SK-N-SH (cell line): ENCODE results near the gene POLL. TPM values are rescaled to one million over a fixed set of nuclear protein-coding genes. Genes with fewer than 3 reads are reported as not detected.
A peak's percentile ranks its signal among the peaks of the same experiment; 100 is the strongest.

Experiments used
- CTCF ChIA-PET: fragments of 300-600, 350-600 bp; formaldehyde crosslinking; extraction: SDS; loops from one replicate; lab custom pipeline; 2021; lab: Yijun Ruan, JAX
- POLR2A ChIA-PET: fragments of 350-600 bp; sonication (Branson Sonifier 250); formaldehyde crosslinking; extraction: SDS; loops from one replicate; lab custom pipeline; 2020; ENCODE audit warnings: antibody characterized with exemption, inconsistent platforms; lab: Yijun Ruan, JAX
- DNase-seq: peaks from one replicate; pipeline ENCODE4 v3.0.0; 2012
- H2AFZ ChIP-seq: fragments of 200-600 bp; sonication (generic); 2 replicates; pipeline ENCODE4 v1.8.1; 2016; ENCODE audit warnings: antibody characterized with exemption, mild to moderate bottlenecking, low read depth
- H3F3A ChIP-seq: fragments of 200-600 bp; sonication (generic); replicated peaks from 2 replicates; pipeline ENCODE3; 2016; ENCODE audit warnings: antibody characterized with exemption, mild to moderate bottlenecking; ENCODE audit not compliant: insufficient read depth
- H3K27ac ChIP-seq, 2 experiments: fragments of 200-500 bp in 1 of 2; fragments of 200-600 bp in 1 of 2; sonication (Bioruptor generic) in 1 of 2; sonication (generic), shearing (Covaris generic) in 1 of 2; 2 replicates each; pipeline versions ENCODE4 v1.5.1 to v1.6.1; 2014 to 2016; ENCODE audit warnings: low read depth in 2 of 2, inconsistent platforms in 1 of 2, low read length in 1 of 2, mild to moderate bottlenecking in 1 of 2, mixed read lengths in 1 of 2
- H3K27me3 ChIP-seq: fragments of 200-600 bp; sonication (generic), shearing (Covaris generic); 2 replicates; pipeline ENCODE4 v1.6.1; 2016; ENCODE audit warnings: mixed run types; ENCODE audit not compliant: insufficient read depth
- H3K36me3 ChIP-seq, 2 experiments: fragments of 200-500 bp in 1 of 2; fragments of 200-600 bp in 1 of 2; sonication (Bioruptor generic) in 1 of 2; sonication (generic) in 1 of 2; replicated peaks in 1 of 2; 2 replicates each; pipeline versions ENCODE3 to v1.5.1; 2014 to 2016; ENCODE audit warnings: low read length in 1 of 2, mild to moderate bottlenecking in 1 of 2; ENCODE audit not compliant: insufficient read depth in 2 of 2, control insufficient read depth in 1 of 2
- H3K4me1 ChIP-seq, 2 experiments: fragments of 200-500 bp in 1 of 2; fragments of 200-600 bp in 1 of 2; sonication (Bioruptor generic) in 1 of 2; sonication (generic), shearing (Covaris generic) in 1 of 2; 2 replicates each; pipeline versions ENCODE4 v1.5.1 to v1.6.1; 2014 to 2016; ENCODE audit warnings: low read depth in 1 of 2, low read length in 1 of 2, mixed run types in 1 of 2; ENCODE audit not compliant: insufficient read depth in 2 of 2, control insufficient read depth in 1 of 2
- H3K4me2 ChIP-seq: fragments of 200-600 bp; sonication (generic), shearing (Covaris generic); 2 replicates; pipeline ENCODE4 v1.6.1; 2017; ENCODE audit warnings: mixed run types
- H3K4me3 ChIP-seq, 2 experiments: fragments of 200-500 bp in 1 of 2; fragments of 200-600 bp in 1 of 2; sonication (Bioruptor generic) in 1 of 2; sonication (generic), shearing (Covaris generic) in 1 of 2; 2 replicates each; pipeline versions ENCODE4 v1.5.1 to v1.8.1; 2014 to 2016; ENCODE audit warnings: low read depth in 2 of 2, inconsistent platforms in 1 of 2, low read length in 1 of 2, mild to moderate bottlenecking in 1 of 2, mixed read lengths in 1 of 2, moderate library complexity in 1 of 2
- H3K79me2 ChIP-seq: fragments of 200-600 bp; sonication (generic); 2 replicates; pipeline ENCODE4 v1.8.1; 2017; ENCODE audit warnings: mild to moderate bottlenecking; ENCODE audit not compliant: insufficient read depth
- H3K9ac ChIP-seq: fragments of 200-600 bp; sonication (generic); 2 replicates; pipeline ENCODE4 v1.6.1; 2017; ENCODE audit warnings: mixed run types
- H3K9me2 ChIP-seq: fragments of 200-600 bp; sonication (generic); 2 replicates; pipeline ENCODE4 v1.6.1; 2017; ENCODE audit warnings: mixed run types
- H3K9me3 ChIP-seq: fragments of 200-600 bp; sonication (generic); 2 replicates; pipeline ENCODE4 v1.6.1; 2017; ENCODE audit warnings: mixed run types, mild to moderate bottlenecking, moderate library complexity
- H4K20me1 ChIP-seq: fragments of 200-600 bp; sonication (generic); 2 replicates; pipeline ENCODE4 v1.6.1; 2017; ENCODE audit warnings: mild to moderate bottlenecking, mixed run types; ENCODE audit not compliant: insufficient read depth
- EP300 ChIP-seq, 2 experiments: IDR thresholded peaks; 2 replicates each; pipeline versions ENCODE4 v1.4.0 to v1.6.1; 2012; ENCODE audit warnings: borderline replicate concordance in 1 of 2, low read depth in 1 of 2, low read length in 1 of 2
- FOXM1 ChIP-seq: IDR thresholded peaks from 2 replicates; pipeline ENCODE4 v1.4.0; 2012; ENCODE audit warnings: low read depth, mild to moderate bottlenecking
- JUND ChIP-seq: IDR thresholded peaks from 2 replicates; pipeline ENCODE4 v1.4.0; 2012
- NRF1 ChIP-seq: IDR thresholded peaks from 2 replicates; pipeline ENCODE4 v1.6.1; 2012; ENCODE audit warnings: low read depth, mild to moderate bottlenecking, low read length
- POLR2AphosphoS5 ChIP-seq: IDR thresholded peaks from 2 replicates; pipeline ENCODE4 v1.6.1; 2012; ENCODE audit warnings: low read depth, low read length
- TAF1 ChIP-seq: IDR thresholded peaks from 2 replicates; pipeline ENCODE4 v1.6.1; 2012; ENCODE audit warnings: low read depth, mild to moderate bottlenecking, low read length, moderate library complexity, borderline replicate concordance
- WGBS: methylation state at CpG from one replicate; pipeline ENCODE4 v1.1.6; 2017; ENCODE audit warnings: low lambda C conversion rate; 5-methylcytosine and 5-hydroxymethylcytosine counted together
- polyA plus RNA-seq, 3 experiments: library from polyadenylated mRNA; depleted of rRNA; stranded (reverse); fragments of >200 nt; gene quantifications; 2 replicates each; pipeline ENCODE4 v1.2.3, GENCODE V29; 2012
- TF ChIP-seq, protein P1 (sequence below): fragments of 200-600 bp; sonication (generic); IDR thresholded peaks from 2 replicates; pipeline ENCODE4 v1.6.1; 2017; ENCODE audit warnings: antibody characterized with exemption, mild to moderate bottlenecking, moderate library complexity
- TF ChIP-seq, protein P2 (sequence below): IDR thresholded peaks from 2 replicates; pipeline ENCODE4 v1.6.1; 2012; ENCODE audit warnings: mild to moderate bottlenecking, low read depth, low read length, moderate library complexity

POLL gene
- polyA plus RNA-seq, 1 of the 3 experiments (the other 2 are of a cell fraction), result 22.0 TPM

DNA sequence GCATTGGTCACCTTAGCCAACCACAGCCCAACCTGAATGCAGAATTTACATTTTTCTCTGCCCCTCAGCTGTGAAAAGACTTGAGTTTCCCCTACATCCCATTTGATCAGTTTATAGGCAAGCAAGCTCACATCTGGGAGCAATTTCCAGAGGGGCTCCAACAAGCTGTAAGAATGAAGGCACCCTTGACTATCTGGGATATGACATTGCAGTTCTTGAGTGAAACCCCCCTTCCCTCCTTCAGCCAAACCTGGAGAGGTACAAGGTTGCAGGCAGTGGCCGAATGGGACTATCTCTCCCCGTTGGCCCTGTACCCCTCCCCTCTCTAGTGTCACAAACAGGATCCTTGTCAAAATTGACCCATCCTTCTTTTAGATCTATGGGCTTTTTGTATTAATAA is 30.5 kb downstream of the POLL start:
- Histone ChIP-seq H3K4me1 (peaks cover 0 to 50% of the 10 kb centered on the region in 2 experiments; a peak in 1 of 4 replicates), H3K4me2 (no peak overlapping the region), H3K79me2 (no peaks in the 10 kb centered on the region), H2AFZ (no peak overlapping the region), H3K27me3 (no peaks in the 10 kb centered on the region), H3K9me3 (no peaks in the 10 kb centered on the region), H3K4me3 (no peak overlapping the region), H3F3A (no peaks in the 10 kb centered on the region), H3K9ac (no peak overlapping the region), H3K27ac (no peak overlapping the region; a peak in 1 of 4 replicates), H3K9me2 (no peaks in the 10 kb centered on the region), H3K36me3 (peaks cover 0 to 21% of the 10 kb centered on the region in 2 experiments), H4K20me1 (no peaks in the 10 kb centered on the region)
- POLR2A ChIA-PET, result no interaction called here
- TF ChIP-seq, protein P1, sequence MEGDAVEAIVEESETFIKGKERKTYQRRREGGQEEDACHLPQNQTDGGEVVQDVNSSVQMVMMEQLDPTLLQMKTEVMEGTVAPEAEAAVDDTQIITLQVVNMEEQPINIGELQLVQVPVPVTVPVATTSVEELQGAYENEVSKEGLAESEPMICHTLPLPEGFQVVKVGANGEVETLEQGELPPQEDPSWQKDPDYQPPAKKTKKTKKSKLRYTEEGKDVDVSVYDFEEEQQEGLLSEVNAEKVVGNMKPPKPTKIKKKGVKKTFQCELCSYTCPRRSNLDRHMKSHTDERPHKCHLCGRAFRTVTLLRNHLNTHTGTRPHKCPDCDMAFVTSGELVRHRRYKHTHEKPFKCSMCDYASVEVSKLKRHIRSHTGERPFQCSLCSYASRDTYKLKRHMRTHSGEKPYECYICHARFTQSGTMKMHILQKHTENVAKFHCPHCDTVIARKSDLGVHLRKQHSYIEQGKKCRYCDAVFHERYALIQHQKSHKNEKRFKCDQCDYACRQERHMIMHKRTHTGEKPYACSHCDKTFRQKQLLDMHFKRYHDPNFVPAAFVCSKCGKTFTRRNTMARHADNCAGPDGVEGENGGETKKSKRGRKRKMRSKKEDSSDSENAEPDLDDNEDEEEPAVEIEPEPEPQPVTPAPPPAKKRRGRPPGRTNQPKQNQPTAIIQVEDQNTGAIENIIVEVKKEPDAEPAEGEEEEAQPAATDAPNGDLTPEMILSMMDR, result no peak
- peak; percentile 7 for DNase-seq
- CTCF ChIA-PET, result interaction anchor here (0.6 to 10.1 kb wide), 7 partner anchors 8 to 344 kb away, joined by 3 to 58 read pairs (median 4); no protein-coding TSS in a partner anchor
- WGBS, result 85% methylated on average over 2 of the region's 2 CpGs

DNA sequence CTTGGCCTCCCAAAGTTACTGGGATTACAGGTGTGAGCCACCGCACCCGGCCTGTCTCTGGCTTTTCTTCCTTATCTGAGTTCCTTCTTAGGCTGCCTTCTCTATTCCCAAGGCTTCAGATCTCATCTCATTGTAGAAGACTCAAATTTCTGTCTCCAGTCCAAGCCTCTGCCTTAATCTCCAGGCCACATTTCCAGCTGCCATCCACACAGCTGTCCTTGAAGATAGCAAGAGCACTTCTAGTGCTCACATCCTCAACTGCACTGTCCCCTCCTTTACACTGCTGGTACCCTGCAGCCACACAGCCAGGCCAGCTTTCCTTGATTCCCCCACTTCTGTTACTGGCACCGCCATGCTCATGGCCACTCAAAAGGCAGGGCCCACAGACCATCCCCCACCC is 35.6 kb downstream of the POLL start:
- no peak overlapping the region for H3K27ac ChIP-seq
- H3F3A ChIP-seq, result no peaks in the 10 kb centered on the region
- H3K4me3 ChIP-seq, result no peak overlapping the region
- no peak overlapping the region for H3K4me2 ChIP-seq
- no peak overlapping the region for H3K9ac ChIP-seq
- ChIA-PET POLR2A (no interaction called here), CTCF (interaction anchor here (10.1 kb wide), 1 partner anchor 18 kb away, joined by 58 read pairs; no protein-coding TSS in a partner anchor)
- H3K4me1 ChIP-seq, result peaks cover 0 to 7% of the 10 kb centered on the region in 2 experiments; a peak in 1 of 4 replicates
- no peaks in the 10 kb centered on the region for H4K20me1 ChIP-seq
- no peaks in the 10 kb centered on the region for H3K9me3 ChIP-seq
- TF ChIP-seq POLR2AphosphoS5 (no peak), NRF1 (no peak), EP300 (IDR thresholded peaks at IDR 0.05; ENCODE audit: borderline replicate concordance in 1 of 2, low read depth in 1 of 2, low read length in 1 of 2) (no peak), FOXM1 (no peak), JUND (no peak), TAF1 (no peak)
- TF ChIP-seq, protein P2, sequence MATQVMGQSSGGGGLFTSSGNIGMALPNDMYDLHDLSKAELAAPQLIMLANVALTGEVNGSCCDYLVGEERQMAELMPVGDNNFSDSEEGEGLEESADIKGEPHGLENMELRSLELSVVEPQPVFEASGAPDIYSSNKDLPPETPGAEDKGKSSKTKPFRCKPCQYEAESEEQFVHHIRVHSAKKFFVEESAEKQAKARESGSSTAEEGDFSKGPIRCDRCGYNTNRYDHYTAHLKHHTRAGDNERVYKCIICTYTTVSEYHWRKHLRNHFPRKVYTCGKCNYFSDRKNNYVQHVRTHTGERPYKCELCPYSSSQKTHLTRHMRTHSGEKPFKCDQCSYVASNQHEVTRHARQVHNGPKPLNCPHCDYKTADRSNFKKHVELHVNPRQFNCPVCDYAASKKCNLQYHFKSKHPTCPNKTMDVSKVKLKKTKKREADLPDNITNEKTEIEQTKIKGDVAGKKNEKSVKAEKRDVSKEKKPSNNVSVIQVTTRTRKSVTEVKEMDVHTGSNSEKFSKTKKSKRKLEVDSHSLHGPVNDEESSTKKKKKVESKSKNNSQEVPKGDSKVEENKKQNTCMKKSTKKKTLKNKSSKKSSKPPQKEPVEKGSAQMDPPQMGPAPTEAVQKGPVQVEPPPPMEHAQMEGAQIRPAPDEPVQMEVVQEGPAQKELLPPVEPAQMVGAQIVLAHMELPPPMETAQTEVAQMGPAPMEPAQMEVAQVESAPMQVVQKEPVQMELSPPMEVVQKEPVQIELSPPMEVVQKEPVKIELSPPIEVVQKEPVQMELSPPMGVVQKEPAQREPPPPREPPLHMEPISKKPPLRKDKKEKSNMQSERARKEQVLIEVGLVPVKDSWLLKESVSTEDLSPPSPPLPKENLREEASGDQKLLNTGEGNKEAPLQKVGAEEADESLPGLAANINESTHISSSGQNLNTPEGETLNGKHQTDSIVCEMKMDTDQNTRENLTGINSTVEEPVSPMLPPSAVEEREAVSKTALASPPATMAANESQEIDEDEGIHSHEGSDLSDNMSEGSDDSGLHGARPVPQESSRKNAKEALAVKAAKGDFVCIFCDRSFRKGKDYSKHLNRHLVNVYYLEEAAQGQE, result no peak
- 93% methylated on average over 3 of the region's 3 CpGs for WGBS
- no peak for DNase-seq
- H2AFZ ChIP-seq, result no peak overlapping the region
- no peaks in the 10 kb centered on the region for H3K27me3 ChIP-seq
- no peaks in the 10 kb centered on the region for H3K79me2 ChIP-seq
- peaks cover 0 to 31% of the 10 kb centered on the region in 2 experiments for H3K36me3 ChIP-seq
- H3K9me2 ChIP-seq, result no peaks in the 10 kb centered on the region
